Stimulated activated CD8-positive, alpha-beta memory T cell treated with anti-CD3 and anti-CD28 coated beads, Interleukin-15, amount 100 ng/mL, for 48 hours (primary cell): ENCODE data around the gene NT5C3A.
"Not testable (repeated sequence)": the region's sequence is repeated elsewhere in the genome, so short reads cannot be mapped to it uniquely, and the experiment has no call there.

ENCODE experiments used
- DNase-seq, 2 donors: peaks; one replicate each; pipeline ENCODE4 v3.0.0-alpha.2; 2020; ENCODE audit warnings: low read depth in 2 of 2

NT5C3A gene

GRCh38 chr7:32979902-32980301, 82.7 kb downstream of the NT5C3A start:
- DNase-seq, result not testable (repeated sequence)

DNA sequence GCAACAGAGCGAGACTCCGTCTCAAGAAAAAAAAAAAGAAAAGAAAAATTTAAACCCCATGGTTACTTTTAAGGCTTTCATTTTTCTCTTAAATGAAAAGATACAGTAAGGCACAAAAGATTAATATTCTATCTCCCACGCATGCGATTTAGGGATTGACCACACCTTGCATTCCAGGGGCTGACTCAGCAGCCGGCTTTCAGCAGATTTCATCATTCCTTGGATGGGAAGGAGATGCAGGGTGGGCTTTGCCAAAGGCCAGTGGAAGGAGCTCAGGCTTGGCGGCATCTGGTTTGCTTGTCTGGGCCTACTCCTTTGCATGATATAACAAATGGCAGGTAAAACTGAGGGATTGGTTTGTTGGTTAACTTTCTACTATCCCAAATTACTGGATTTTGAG, 83.3 kb downstream of the NT5C3A start:
- DNase-seq, result not testable (repeated sequence)

DNA sequence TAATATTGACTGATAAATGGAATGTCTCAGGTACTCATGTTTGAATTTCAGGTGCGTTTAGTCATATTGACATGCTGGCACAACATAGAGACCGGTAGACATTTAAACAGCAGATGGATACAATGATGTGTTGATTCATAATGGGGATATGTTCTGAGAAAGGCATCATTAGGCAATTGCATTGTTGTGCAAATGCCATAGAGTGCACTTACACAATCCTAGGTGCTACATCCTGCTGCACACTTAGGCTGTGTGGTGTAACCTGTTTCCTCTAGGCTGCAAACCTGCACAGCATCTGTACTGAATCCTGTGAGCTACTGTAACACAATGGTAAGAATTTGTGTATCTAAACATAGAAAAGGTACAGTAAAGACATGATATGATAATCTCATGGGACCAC, 85.4 kb downstream of the NT5C3A start:
- not testable (repeated sequence) for DNase-seq

GRCh38 chr7:32971967-32972366, 90.6 kb downstream of the NT5C3A start:
- not testable (repeated sequence) for DNase-seq

DNA sequence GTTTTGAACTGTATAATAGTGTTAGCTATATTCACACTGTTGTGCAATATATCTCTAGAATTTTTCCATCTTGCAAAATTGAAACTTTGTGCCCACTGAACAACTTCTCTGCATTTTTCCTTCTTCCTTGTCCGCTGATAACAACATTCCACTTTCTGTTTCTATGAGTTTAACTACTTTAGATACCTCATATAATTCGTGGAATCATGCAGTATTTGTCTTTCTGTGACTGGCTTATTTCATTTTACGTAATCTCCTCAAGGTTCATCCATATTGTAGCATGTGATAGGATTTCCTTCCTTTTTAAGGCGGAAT, 95.4 kb downstream of the NT5C3A start:
- DNase-seq, result not testable (repeated sequence)

- DNase-seq, result not testable (repeated sequence)
Observed at GRCh38 chr7:32966489-32967267, 95.9 kb downstream of the NT5C3A start.

DNA sequence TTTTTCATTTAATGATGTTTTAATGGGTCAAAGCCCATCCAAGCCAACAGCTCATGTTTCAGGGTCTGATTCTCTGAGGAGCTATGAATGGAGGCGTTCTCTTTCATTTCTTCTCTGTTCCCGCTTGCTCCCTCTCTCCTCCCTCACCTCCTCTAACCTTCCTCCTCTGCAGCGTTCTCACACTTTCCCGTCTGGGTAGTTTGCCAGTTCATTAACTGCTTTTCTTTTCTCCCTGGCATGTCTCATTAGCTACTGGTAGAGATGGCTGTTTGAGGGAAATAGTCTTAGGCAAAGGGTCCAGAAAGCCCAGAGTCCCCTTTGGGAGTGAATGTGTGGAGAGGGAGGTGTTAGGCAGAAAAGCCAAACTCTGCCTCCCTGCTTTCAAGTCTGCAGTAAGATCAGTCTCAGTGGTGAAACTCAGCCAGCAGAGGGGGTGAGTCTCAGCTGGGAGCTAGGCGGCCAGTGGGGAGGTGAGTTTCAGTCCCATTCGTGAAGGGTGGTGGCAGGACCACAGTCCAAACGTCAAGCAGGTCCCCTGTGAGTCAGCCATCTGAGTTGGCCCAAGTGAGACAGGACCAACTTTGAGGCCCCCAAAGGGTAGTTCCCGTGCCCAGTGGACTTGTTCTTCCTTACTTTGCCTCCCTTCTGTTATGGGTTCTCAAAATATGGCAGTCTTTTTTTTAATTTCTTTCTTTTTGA, 98.0 kb downstream of the NT5C3A start:
- DNase-seq, result not testable (repeated sequence)
